ENCODE data around the gene PTPN12.

- TF ChIP-seq CTCF (IDR thresholded peaks at IDR 0.05) (no peak), POLR2A (IDR thresholded peaks at IDR 0.05) (no peak)
Observed at GRCh38 chr7:77600952-77601351, 63.9 kb downstream of the PTPN12 start.
